Karpas-422 (cell line): Measurements from ENCODE around the gene PSORS1C1. TPM values are rescaled to one million over a fixed set of nuclear protein-coding genes. Genes with fewer than 3 reads are reported as not detected.

Experiments used
- DNase-seq: peaks from one replicate; pipeline ENCODE4 v3.0.0-alpha.2; 2015
- H2AFZ ChIP-seq: fragments of 200-600 bp; sonication (generic); 2 replicates; pipeline ENCODE4 v1.6.1; 2014; ENCODE audit warnings: antibody characterized with exemption, low read length, mixed read lengths
- H3K27ac ChIP-seq: fragments of 200-600 bp; sonication (generic); 2 replicates; pipeline ENCODE4 v1.5.1; 2014; ENCODE audit warnings: mild to moderate bottlenecking, low read length, moderate library complexity
- H3K27me3 ChIP-seq: fragments of 200-600 bp; sonication (generic); 2 replicates; pipeline ENCODE4 v1.6.1; 2014; ENCODE audit warnings: low read length, mixed read lengths
- H3K36me3 ChIP-seq: fragments of 200-600 bp; sonication (generic); 2 replicates; pipeline ENCODE4 v1.6.1; 2014; ENCODE audit warnings: low read length, mixed read lengths; ENCODE audit not compliant: insufficient read depth
- H3K4me1 ChIP-seq: fragments of 200-600 bp; sonication (generic); 2 replicates; pipeline ENCODE4 v1.6.1; 2014; ENCODE audit warnings: mild to moderate bottlenecking, low read length, mixed read lengths
- H3K4me2 ChIP-seq: fragments of 200-600 bp; sonication (generic); 2 replicates; pipeline ENCODE4 v1.6.1; 2014; ENCODE audit warnings: low read length, low read depth, mild to moderate bottlenecking; ENCODE audit not compliant: poor library complexity, severe bottlenecking
- H3K4me3 ChIP-seq: fragments of 200-600 bp; sonication (generic); 2 replicates; pipeline ENCODE4 v1.5.1; 2014; ENCODE audit warnings: mild to moderate bottlenecking, antibody characterized with exemption, low read length, mixed read lengths
- H3K79me2 ChIP-seq: fragments of 200-600 bp; sonication (generic); 2 replicates; pipeline ENCODE4 v1.6.1; 2014; ENCODE audit warnings: mild to moderate bottlenecking, low read length, mixed read lengths
- H3K9ac ChIP-seq: fragments of 200-600 bp; sonication (generic); 2 replicates; pipeline ENCODE4 v1.6.0; 2014; ENCODE audit warnings: low read length
- H3K9me2 ChIP-seq: fragments of 200-600 bp; sonication (generic), shearing (Covaris generic); replicated peaks from 2 replicates; pipeline ENCODE4 v1.6.0; 2014; ENCODE audit warnings: mild to moderate bottlenecking, low read length, moderate library complexity; ENCODE audit not compliant: insufficient read depth
- H3K9me3 ChIP-seq: fragments of 300-700, 200-600 bp; sonication (generic); 2 replicates; pipeline ENCODE4 v1.6.1; 2014; ENCODE audit warnings: low read length, mixed read lengths
- H4K20me1 ChIP-seq: fragments of 200-600 bp; sonication (generic); 2 replicates; pipeline ENCODE4 v1.6.1; 2014; ENCODE audit warnings: mild to moderate bottlenecking, antibody characterized with exemption, low read length, low read depth; ENCODE audit not compliant: insufficient read depth
- total RNA-seq: library from RNA; depleted of rRNA; stranded (reverse); fragments of >200 nt; shearing (Covaris generic); gene quantifications from 2 replicates; pipeline ENCODE4 v1.2.3, GENCODE V29; 2014; ENCODE audit warnings: low replicate concordance

The PSORS1C1 gene
- total RNA-seq, 1 experiment from 2014 or later, result not detected

DNA sequence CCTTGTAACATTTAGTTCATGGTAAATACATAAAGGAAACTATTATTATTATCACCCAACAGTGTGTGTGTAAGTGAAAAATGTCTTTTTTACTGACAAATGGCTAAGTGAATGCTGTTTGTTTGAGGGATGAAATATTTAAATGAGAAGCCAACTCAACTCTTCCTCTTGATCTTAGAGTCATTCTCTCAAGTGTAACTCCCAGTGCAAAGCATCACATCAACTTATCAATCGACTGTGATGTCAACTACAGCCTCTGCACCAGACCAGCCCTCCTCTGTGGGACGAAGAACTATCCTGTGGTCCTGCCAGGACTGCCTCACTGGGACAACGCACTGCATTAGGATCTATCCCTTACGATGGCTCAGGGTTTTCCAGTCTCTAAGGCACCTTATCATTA lies 7.5 kb upstream of the PSORS1C1 start:
- Histone ChIP-seq H3K9me2 (no peaks in the 10 kb centered on the region), H3K4me3 (no peak overlapping the region), H3K9ac (no peak overlapping the region), H3K79me2 (no peaks in the 10 kb centered on the region), H3K27ac (no peak overlapping the region), H3K36me3 (no peaks in the 10 kb centered on the region), H3K4me2 (no peak overlapping the region), H3K27me3 (no peaks in the 10 kb centered on the region), H3K4me1 (no peaks in the 10 kb centered on the region), H2AFZ (no peak overlapping the region), H4K20me1 (no peaks in the 10 kb centered on the region), H3K9me3 (no peaks in the 10 kb centered on the region)
- DNase-seq, result no peak

DNA sequence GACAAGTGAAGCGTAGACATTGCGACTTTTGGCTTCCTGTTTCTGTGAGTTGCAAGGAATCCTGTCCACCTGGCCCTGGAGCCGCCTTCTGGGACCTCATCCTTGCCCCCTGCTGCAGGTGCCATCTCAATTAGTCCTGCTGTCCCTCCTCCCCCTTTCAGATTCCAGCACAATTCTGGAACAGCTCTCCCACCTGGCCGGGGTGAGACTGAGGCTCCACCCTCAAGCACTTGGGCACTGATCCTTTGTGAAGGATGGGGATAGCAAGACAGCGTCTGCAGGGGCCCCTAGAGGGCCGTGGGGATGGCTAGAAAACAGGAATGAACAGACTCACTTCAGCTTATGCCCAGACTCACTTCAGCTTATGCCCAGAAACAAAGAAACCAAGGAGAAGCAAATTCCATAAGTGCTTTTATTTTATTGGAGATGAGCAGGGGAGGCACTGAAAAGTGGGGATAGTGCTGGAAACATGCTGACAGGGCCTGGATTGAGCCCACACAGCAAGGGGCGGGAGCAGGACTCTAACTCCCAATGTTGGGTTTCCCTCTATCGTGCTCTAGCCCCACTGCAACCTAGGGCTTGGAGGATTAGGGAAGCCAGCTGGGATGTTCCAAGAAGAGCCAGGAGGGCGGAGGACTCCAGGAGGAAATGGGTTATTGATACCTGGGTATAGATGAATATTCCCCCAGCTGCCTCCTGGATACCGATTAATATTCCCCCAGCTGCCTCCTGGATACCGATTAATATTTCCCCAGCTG lies 3.6 kb upstream of the PSORS1C1 start:
- no peak overlapping the region for H3K4me2 ChIP-seq
- no peak overlapping the region for H3K4me3 ChIP-seq
- no peak overlapping the region for H3K27ac ChIP-seq
- H3K9ac ChIP-seq, result no peak overlapping the region
- no peaks in the 10 kb centered on the region for H4K20me1 ChIP-seq
- H3K4me1 ChIP-seq, result no peaks in the 10 kb centered on the region
- no peaks in the 10 kb centered on the region for H3K27me3 ChIP-seq
- H2AFZ ChIP-seq, result no peak overlapping the region
- no peaks in the 10 kb centered on the region for H3K9me2 ChIP-seq
- DNase-seq, result no peak
- no peaks in the 10 kb centered on the region for H3K9me3 ChIP-seq
- H3K36me3 ChIP-seq, result no peaks in the 10 kb centered on the region
- no peaks in the 10 kb centered on the region for H3K79me2 ChIP-seq

DNA sequence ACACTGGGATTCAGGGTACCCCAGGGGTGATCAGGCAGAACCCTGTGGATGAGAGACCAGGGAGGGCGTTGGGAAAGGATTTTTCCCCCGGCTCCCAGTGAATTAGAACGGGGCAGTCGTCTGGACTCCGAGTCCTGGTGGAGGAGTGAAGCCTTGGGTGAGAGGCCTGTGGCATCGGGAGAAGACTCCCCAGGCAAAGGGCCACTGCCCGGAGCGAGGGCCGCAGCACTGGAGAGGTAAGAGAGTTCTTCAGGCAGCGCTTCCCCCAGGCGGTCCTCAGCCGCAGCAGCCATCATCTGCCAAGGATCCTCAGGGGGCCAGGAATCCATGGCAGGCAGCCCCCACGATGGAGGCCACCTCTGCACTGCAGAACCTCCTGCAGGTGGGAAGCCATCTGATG lies 2.9 kb upstream of the PSORS1C1 start:
- Histone ChIP-seq H3K27me3 (no peaks in the 10 kb centered on the region), H3K79me2 (no peaks in the 10 kb centered on the region)

DNA sequence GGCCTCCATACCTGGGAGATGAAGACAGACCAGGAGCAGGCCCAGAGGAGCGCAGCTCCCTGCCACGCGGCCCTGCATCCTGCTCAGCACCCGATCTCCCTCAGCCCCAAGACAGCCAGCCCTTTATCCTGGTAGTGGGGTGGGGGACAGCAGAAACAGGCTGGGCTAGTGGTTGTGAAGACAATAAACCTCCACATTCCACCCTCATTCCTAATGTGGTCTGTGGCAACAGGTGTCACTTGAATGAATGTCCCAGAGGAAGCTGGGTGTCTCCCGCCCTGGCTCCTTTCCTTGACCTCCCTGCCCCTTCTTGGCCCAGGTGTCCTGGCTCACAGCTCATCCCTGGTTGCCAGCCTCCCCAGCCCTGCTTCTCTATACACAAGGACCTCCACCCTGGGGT lies 2.1 kb upstream of the PSORS1C1 start, which contains the start of gene C6orf15:
C6orf15 (minus strand) TSS at position 98 of the 400 bp plus-strand sequence; CDS start at position 78, 20 bp downstream.
- Histone ChIP-seq H2AFZ (no peak within 1 kb of the TSS), H3K4me3 (no peak within 1 kb of the TSS), H3K27ac (no peak within 1 kb of the TSS), H3K4me2 (no peak within 1 kb of the TSS), H3K36me3 (no peaks in the 10 kb centered on the region), H4K20me1 (no peaks in the 10 kb centered on the region), H3K79me2 (no peaks in the 10 kb centered on the region), H3K9me3 (no peaks in the 10 kb centered on the region), H3K9ac (no peak within 1 kb of the TSS), H3K4me1 (no peaks in the 10 kb centered on the region), H3K9me2 (no peaks in the 10 kb centered on the region), H3K27me3 (no peaks in the 10 kb centered on the region)
- DNase-seq, result no peak

More for the DNA sequence above, 2.9 kb upstream of the PSORS1C1 start:
- DNase-seq, result no peak
- Histone ChIP-seq H2AFZ (no peak overlapping the region), H3K36me3 (no peaks in the 10 kb centered on the region), H3K9me3 (no peaks in the 10 kb centered on the region), H3K9me2 (no peaks in the 10 kb centered on the region), H3K4me3 (no peak overlapping the region), H4K20me1 (no peaks in the 10 kb centered on the region), H3K9ac (no peak overlapping the region), H3K4me1 (no peaks in the 10 kb centered on the region), H3K4me2 (no peak overlapping the region), H3K27ac (no peak overlapping the region)

DNA sequence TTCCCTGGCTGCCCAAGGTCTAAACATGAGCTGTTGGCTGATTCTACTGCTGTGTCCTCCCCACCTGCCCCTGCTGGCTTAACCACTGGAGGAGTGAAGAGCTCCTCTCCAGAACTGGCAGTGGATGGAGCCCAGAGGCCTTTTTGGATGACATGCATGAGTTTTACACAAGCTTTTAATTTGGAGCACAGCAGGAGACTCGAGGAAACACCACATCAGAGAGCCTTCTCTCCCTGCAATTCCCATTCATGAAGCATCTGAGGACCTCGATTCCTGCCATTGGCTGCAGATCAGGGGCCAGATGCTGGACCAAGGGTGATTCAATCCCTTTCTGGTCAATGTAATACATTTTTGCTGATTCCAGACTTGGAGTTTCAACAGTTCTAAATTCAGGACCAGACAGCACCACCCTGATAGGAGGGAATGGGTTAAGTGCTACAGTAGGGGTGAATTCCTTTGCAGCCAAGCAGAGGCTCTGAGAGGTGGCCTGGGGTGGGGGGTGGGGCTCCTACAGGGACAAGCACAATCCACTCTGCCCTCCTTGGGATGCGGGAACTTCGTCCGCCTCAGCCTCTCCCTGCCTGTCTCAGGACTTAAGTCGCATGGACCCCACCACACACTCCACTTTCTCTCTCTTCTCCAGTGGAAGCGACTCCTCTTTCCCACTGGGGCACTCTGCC lies 599 bp upstream of the PSORS1C1 start:
- Histone ChIP-seq H3K27ac (no peak overlapping the region), H3K9me2 (no peaks in the 10 kb centered on the region), H3K4me3 (no peak overlapping the region), H3K9me3 (no peaks in the 10 kb centered on the region), H3K79me2 (no peaks in the 10 kb centered on the region), H3K27me3 (no peaks in the 10 kb centered on the region), H4K20me1 (no peaks in the 10 kb centered on the region), H3K9ac (no peak overlapping the region), H3K4me1 (no peaks in the 10 kb centered on the region), H2AFZ (no peak overlapping the region), H3K36me3 (no peaks in the 10 kb centered on the region), H3K4me2 (no peak overlapping the region)
- DNase-seq, result no peak

DNA sequence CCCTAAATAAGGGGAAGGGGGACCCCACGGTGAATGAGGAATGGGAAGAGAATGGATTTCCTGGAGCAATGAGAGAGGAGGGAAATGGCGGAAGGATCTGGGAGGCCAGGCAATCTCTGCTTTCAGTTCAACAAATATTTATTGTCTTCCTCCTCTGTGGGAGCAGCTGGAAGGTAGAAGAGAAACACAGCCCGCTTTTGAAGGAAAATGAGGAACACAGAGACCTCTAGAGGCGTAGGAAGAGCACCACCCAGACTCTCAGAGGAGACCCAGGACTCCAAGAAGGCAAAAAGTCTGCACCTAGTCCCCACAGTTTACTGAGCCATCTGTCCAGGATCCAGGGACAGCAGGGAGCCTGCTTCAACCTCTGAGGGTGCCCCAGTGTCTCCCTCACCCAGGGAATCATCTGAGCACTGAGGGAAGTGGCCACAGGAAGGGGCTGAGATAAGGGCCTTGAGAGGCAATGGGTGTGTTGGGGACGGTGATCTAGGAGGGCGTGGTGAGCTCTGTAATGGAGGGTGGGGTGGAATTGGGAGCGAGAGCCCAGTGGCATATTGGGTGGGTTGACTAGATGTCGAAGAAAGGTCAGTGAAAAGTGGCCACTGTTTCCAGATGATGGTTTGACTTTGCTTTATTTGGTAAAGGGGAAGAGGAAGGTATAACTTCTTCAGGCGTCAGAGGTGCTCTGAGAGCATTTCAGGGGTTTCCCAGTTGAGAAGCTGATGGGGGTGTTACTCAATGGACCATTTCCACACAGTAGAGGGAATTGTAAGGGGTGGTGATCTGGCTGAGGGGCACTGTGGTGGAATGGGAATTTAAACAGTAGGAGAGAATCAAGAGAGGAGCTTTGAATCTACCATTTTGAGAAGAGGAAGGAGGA lies 610 bp downstream of the PSORS1C1 start:
- Histone ChIP-seq H3K9ac (no peak overlapping the region), H3K36me3 (no peaks in the 10 kb centered on the region), H4K20me1 (no peaks in the 10 kb centered on the region), H3K79me2 (no peaks in the 10 kb centered on the region), H3K27ac (no peak overlapping the region), H3K4me1 (no peaks in the 10 kb centered on the region), H3K9me3 (no peaks in the 10 kb centered on the region), H3K4me3 (no peak overlapping the region), H3K9me2 (no peaks in the 10 kb centered on the region), H3K4me2 (no peak overlapping the region), H3K27me3 (no peaks in the 10 kb centered on the region), H2AFZ (no peak overlapping the region)
- no peak for DNase-seq

DNA sequence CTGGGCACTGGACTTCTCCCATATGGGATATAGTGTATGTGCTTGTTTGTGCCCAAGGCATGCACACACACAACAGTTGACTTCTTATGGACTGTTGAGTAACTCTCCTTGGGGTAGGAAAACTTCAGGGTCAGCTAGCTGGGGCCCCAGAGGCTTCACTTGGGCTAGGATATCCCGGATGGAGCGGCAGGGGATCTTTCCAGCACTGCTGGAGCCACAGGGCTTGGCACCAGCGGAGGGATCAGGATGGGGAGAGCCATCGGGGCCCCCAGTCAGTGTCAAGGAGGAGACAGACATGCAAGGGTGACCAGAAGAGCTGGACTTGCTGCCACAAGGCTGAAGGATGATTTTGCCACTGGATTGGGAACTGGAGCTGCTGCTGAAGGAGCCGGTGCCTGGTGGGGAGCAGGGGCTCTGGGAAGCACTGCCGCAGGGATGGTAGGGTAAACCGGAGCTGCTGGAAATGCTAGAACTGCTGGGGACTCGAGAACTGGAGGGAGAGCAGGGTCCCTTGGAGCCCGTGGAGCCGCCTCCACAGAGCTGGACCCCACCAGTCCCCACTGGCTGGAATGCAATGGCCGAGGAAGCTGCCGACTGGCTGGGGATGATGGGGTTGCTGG lies 1.5 kb downstream of the PSORS1C1 start:
- H3K27ac ChIP-seq, result no peak overlapping the region

More for the DNA sequence above, 1.5 kb downstream of the PSORS1C1 start:
- no peaks in the 10 kb centered on the region for H3K79me2 ChIP-seq
- DNase-seq, result no peak
- no peaks in the 10 kb centered on the region for H4K20me1 ChIP-seq
- no peak overlapping the region for H2AFZ ChIP-seq
- no peaks in the 10 kb centered on the region for H3K36me3 ChIP-seq
- H3K4me3 ChIP-seq, result no peak overlapping the region
- H3K9me3 ChIP-seq, result no peaks in the 10 kb centered on the region
- H3K4me1 ChIP-seq, result no peaks in the 10 kb centered on the region
- H3K9ac ChIP-seq, result no peak overlapping the region
- no peak overlapping the region for H3K4me2 ChIP-seq
- H3K9me2 ChIP-seq, result no peaks in the 10 kb centered on the region
- no peaks in the 10 kb centered on the region for H3K27me3 ChIP-seq
